Stimulated activated CD8-positive, alpha-beta memory T cell treated with anti-CD3 and anti-CD28 coated beads, Interleukin-4, amount 100 ng/mL, for 24 hours (primary cell): ENCODE results near the gene STX7.
"Not testable (repeated sequence)": the region's sequence is repeated elsewhere in the genome, so short reads cannot be mapped to it uniquely, and the experiment has no call there.

ENCODE experiments used
- DNase-seq: peaks from one replicate; pipeline ENCODE4 v3.0.0-alpha.2; 2020; ENCODE audit warnings: low read depth

The STX7 gene

GRCh38 chr6:132512638-132513632 lies at the start of gene STX7:
STX7 (minus strand) TSS chr6:132513116; CDS start chr6:132503530, 9,586 bp downstream.
- DNase-seq: peak; percentile 86

- DNase-seq: not testable (repeated sequence)
These were observed 47.2 kb upstream of the STX7 start for GRCh38 chr6:132560087-132560486.

- DNase-seq: no peak
These were observed 39.5 kb upstream of the STX7 start, which contains the start of gene TAAR8 for GRCh38 chr6:132552372-132552771. TAAR8 (plus strand) TSS chr6:132552672; CDS start chr6:132552693, 21 bp downstream.

- DNase-seq: no peak
These were observed 38.3 kb upstream of the STX7 start for GRCh38 chr6:132551214-132551613.

GRCh38 chr6:132548746-132549463 lies 36.0 kb upstream of the STX7 start:
- no peak for DNase-seq

GRCh38 chr6:132544826-132545225 lies 31.9 kb upstream of the STX7 start:
- no peak for DNase-seq

GRCh38 chr6:132537977-132538376 lies 25.1 kb upstream of the STX7 start, which contains the start of gene TAAR9:
TAAR9 (plus strand) TSS chr6:132538277; CDS start chr6:132538290, 13 bp downstream.
- no peak for DNase-seq

- no peak for DNase-seq
These were observed 24.2 kb upstream of the STX7 start for GRCh38 chr6:132537145-132537544.

- not testable (repeated sequence) for DNase-seq
These were observed 21.6 kb upstream of the STX7 start for GRCh38 chr6:132534546-132534945.

GRCh38 chr6:132530293-132530974 lies 17.5 kb upstream of the STX7 start:
- DNase-seq: peak; percentile 48

- no peak for DNase-seq
These were observed 14.9 kb upstream of the STX7 start for GRCh38 chr6:132527791-132528190.

GRCh38 chr6:132526461-132526860 lies 13.5 kb upstream of the STX7 start:
- DNase-seq: no peak

- no peak for DNase-seq
These were observed 12.9 kb upstream of the STX7 start for GRCh38 chr6:132525866-132526265.

- DNase-seq: no peak
These were observed 11.7 kb upstream of the STX7 start for GRCh38 chr6:132524646-132525045.

- DNase-seq: no peak
These were observed 8.0 kb upstream of the STX7 start for GRCh38 chr6:132520953-132521352.

GRCh38 chr6:132515386-132515785 lies 2.5 kb upstream of the STX7 start:
- DNase-seq: no peak

GRCh38 chr6:132513831-132514545 lies 1.1 kb upstream of the STX7 start:
- DNase-seq: no peak

GRCh38 chr6:132512342-132512637 lies 626 bp downstream of the STX7 start:
- no peak for DNase-seq

- no peak for DNase-seq
These were observed 1.1 kb downstream of the STX7 start for GRCh38 chr6:132511831-132512220.

- DNase-seq: no peak
These were observed 1.6 kb downstream of the STX7 start for GRCh38 chr6:132511210-132511830.
